Dermis microvascular lymphatic vessel endothelial cell (primary cell): ENCODE measurements around the gene FAM110C. TPM values are rescaled to one million over a fixed set of nuclear protein-coding genes. Genes with fewer than 3 reads are reported as not detected.

Source experiments
- total RNA-seq: library from RNA; depleted of rRNA; stranded (reverse); fragments of >200 nt; gene quantifications from 2 replicates; pipeline ENCODE4 v1.2.1, GENCODE V29; 2014

FAM110C gene
- total RNA-seq, 1 donor from 2014 or later, result 0.39 TPM

Other genes with a start within 250 kb of the FAM110C start
- 8.9 and 16.6 TPM in 2 replicates for gene SH3YL1, start 217.5 kb upstream of the FAM110C start, total RNA-seq
- gene ACP1, start 218.4 kb upstream of the FAM110C start, total RNA-seq, result 85.6 and 93.8 TPM in 2 replicates
- not detected in 2 replicates for gene ALKAL2, start 241.6 kb upstream of the FAM110C start, total RNA-seq